Measurements from ENCODE around the gene IGSF21. TPM values are rescaled to one million over a fixed set of nuclear protein-coding genes. Genes with fewer than 3 reads are reported as not detected.

Gene IGSF21
- total RNA-seq, 5 donors from 2014 or later (not counting 1 experiment from before 2014, with no cell fraction given) = not detected

DNA sequence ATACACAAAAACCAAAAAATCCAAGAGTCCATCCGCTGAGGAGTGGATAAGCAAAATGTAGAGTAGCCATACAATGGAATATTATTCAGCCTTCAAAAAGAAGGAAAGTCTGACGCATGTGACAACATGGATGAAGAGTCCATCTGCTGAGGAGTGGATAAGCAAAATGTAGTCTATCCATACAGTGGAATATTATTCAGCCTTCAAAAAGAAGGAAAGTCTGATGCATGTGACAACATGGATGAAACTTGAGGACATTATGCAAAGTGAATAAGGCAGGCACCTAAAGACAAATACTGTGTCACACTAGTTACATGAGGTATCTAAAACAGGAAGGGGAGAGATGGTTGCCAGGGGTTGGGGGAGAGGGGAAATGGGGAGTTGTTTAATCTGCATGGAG is 14.0 kb upstream of the IGSF21 start:
- ATAC-seq (replicated peaks in 1 of 4) (no peak), DNase-seq (no peak)
- peaks cover 0 to 3% (median 0%) of the 10 kb centered on the region in 3 donors for H3K9me3 Mint-ChIP-seq
- WGBS (ENCODE audit: insufficient coverage) = no CpG with 5 or more reads among the region's 2 CpGs
- POLR2A ChIA-PET = no interaction called here
- H3K4me3 Mint-ChIP-seq = no peak overlapping the region
- H3K4me1 ChIP-seq (ENCODE audit: control insufficient read depth in 1 of 2, extremely low read depth in 1 of 2, insufficient read depth in 2 of 2, low read length in 2 of 2) = no peaks in the 10 kb centered on the region
- no peak overlapping the region for H3K27ac Mint-ChIP-seq
- H3K27me3 ChIP-seq (replicated peaks in 1 of 2; ENCODE audit: control insufficient read depth in 2 of 2, extremely low read depth in 1 of 2, insufficient read depth in 2 of 2, low read length in 1 of 2) = peaks cover 0 to 28% of the 10 kb centered on the region in 2 experiments
- no peaks in the 10 kb centered on the region for H3K36me3 ChIP-seq (ENCODE audit: control insufficient read depth in 2 of 2, extremely low read depth in 1 of 2, insufficient read depth in 1 of 2, low read length in 1 of 2)
- H3K27me3 Mint-ChIP-seq = peaks cover 32 to 49% of the 10 kb centered on the region in 2 donors
- H3K36me3 Mint-ChIP-seq = no peaks in the 10 kb centered on the region
- no peaks in the 10 kb centered on the region for H3K9me3 ChIP-seq
- no peaks in the 10 kb centered on the region for H3K4me1 Mint-ChIP-seq
- no peak overlapping the region for H3K27ac ChIP-seq (ENCODE audit: low read length)
- no peak overlapping the region for H3K4me3 ChIP-seq (ENCODE audit: control insufficient read depth in 1 of 2, extremely low read depth in 1 of 2, low read length in 1 of 2)
- CTCF ChIA-PET = no interaction called here

DNA sequence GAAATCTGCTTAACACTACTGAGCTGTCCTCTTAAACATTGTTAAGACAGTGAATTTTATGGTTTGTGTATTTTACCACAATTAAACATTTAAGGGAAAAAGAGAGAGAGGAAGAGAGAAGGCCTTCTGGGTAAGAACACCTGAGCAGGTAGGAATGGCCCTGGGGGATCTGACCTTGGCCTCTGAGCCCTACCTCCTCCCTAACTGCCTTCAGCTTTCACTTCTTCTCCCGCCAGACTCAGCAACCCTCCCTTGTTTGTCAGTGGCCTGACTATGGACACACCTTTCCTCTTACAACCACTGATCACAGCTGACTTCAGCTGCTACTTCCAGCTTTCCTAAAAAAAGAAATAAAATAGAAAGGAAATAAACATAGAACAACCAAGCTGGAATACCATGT is 13.5 kb upstream of the IGSF21 start:
- POLR2A ChIA-PET = no interaction called here
- no peaks in the 10 kb centered on the region for H3K4me1 ChIP-seq (ENCODE audit: control insufficient read depth in 1 of 2, extremely low read depth in 1 of 2, insufficient read depth in 2 of 2, low read length in 2 of 2)
- peaks cover 0 to 28% of the 10 kb centered on the region in 2 experiments for H3K27me3 ChIP-seq (replicated peaks in 1 of 2; ENCODE audit: control insufficient read depth in 2 of 2, extremely low read depth in 1 of 2, insufficient read depth in 2 of 2, low read length in 1 of 2)
- no peaks in the 10 kb centered on the region for H3K9me3 ChIP-seq
- DNase-seq (no peak), ATAC-seq (replicated peaks in 1 of 4) (no peak)
- H3K4me3 ChIP-seq (ENCODE audit: control insufficient read depth in 1 of 2, extremely low read depth in 1 of 2, low read length in 1 of 2) = no peak overlapping the region
- Mint-ChIP-seq H3K4me3 (no peak overlapping the region), H3K9me3 (peaks cover 0 to 3% (median 0%) of the 10 kb centered on the region in 3 donors), H3K4me1 (no peaks in the 10 kb centered on the region), H3K27ac (no peak overlapping the region), H3K36me3 (no peaks in the 10 kb centered on the region), H3K27me3 (peaks cover 35 to 47% of the 10 kb centered on the region in 2 donors)
- CTCF ChIA-PET = no interaction called here
- WGBS (ENCODE audit: insufficient coverage) = 100% methylated on average over 1 of the region's 1 CpG
- no peaks in the 10 kb centered on the region for H3K36me3 ChIP-seq (ENCODE audit: control insufficient read depth in 2 of 2, extremely low read depth in 1 of 2, insufficient read depth in 1 of 2, low read length in 1 of 2)
- H3K27ac ChIP-seq (ENCODE audit: low read length) = no peak overlapping the region

DNA sequence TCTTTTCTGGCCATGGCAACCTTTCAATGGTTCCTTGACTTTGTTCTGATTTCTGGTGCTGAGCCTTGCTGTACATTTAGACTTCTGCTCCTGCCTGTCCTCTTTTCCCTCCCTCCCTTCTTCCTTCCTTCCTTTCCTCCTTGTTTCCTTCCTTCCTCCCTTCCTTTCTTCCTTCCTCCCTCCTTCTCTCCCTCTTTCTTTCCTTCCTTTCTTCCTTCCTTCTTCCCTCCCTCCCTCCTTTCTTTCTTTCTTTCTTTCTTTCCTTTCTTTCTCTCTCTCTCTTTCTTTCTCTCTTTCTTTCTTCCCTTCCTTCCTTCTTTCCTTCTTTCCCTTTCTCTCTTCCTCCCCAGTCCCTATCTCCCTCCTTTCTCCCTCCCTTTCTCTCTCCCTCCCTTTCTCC is 10.4 kb upstream of the IGSF21 start:
- Histone ChIP-seq H3K27ac (ENCODE audit: low read length) (no peak overlapping the region), H3K4me1 (ENCODE audit: control insufficient read depth in 1 of 2, extremely low read depth in 1 of 2, insufficient read depth in 2 of 2, low read length in 2 of 2) (no peaks in the 10 kb centered on the region), H3K4me3 (ENCODE audit: control insufficient read depth in 1 of 2, extremely low read depth in 1 of 2, low read length in 1 of 2) (no peak overlapping the region), H3K27me3 (replicated peaks in 1 of 2; ENCODE audit: control insufficient read depth in 2 of 2, extremely low read depth in 1 of 2, insufficient read depth in 2 of 2, low read length in 1 of 2) (peaks cover 0 to 16% of the 10 kb centered on the region in 2 experiments), H3K36me3 (ENCODE audit: control insufficient read depth in 2 of 2, extremely low read depth in 1 of 2, insufficient read depth in 1 of 2, low read length in 1 of 2) (no peaks in the 10 kb centered on the region), H3K9me3 (no peaks in the 10 kb centered on the region)
- no peaks in the 10 kb centered on the region for H3K36me3 Mint-ChIP-seq
- ChIA-PET CTCF (no interaction called here), POLR2A (no interaction called here)
- H3K9me3 Mint-ChIP-seq = peaks cover 0 to 3% (median 0%) of the 10 kb centered on the region in 3 donors
- H3K4me3 Mint-ChIP-seq = no peak overlapping the region
- ATAC-seq (replicated peaks in 1 of 4) = no peak
- no peak for DNase-seq
- H3K4me1 Mint-ChIP-seq = no peaks in the 10 kb centered on the region
- peaks cover 37 to 51% of the 10 kb centered on the region in 2 donors for H3K27me3 Mint-ChIP-seq
- no peak overlapping the region for H3K27ac Mint-ChIP-seq

DNA sequence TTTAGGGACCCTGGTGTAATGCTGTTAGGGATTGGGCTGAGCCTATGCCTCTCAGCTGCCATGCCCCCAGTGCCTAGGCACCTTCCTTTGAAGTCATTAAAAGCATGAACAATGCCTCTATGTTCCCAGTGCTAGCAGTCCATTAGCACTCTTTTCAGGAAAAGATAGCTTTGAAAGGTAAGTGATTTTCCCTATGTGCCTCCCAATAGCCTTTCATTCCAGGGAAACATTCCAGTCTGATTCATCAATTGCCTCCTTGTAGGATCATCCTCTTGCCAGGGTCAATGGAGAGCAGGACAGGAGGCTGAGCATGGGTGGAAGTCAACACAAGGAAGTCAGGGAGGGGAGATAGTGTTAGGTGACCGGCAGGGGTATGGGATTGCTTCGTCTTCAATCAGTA is 8.6 kb upstream of the IGSF21 start:
- Histone ChIP-seq H3K36me3 (ENCODE audit: control insufficient read depth in 2 of 2, extremely low read depth in 1 of 2, insufficient read depth in 1 of 2, low read length in 1 of 2) (no peaks in the 10 kb centered on the region), H3K27me3 (replicated peaks in 1 of 2; ENCODE audit: control insufficient read depth in 2 of 2, extremely low read depth in 1 of 2, insufficient read depth in 2 of 2, low read length in 1 of 2) (peaks cover 0 to 23% of the 10 kb centered on the region in 2 experiments), H3K9me3 (no peaks in the 10 kb centered on the region), H3K4me3 (ENCODE audit: control insufficient read depth in 1 of 2, extremely low read depth in 1 of 2, low read length in 1 of 2) (no peak overlapping the region), H3K4me1 (ENCODE audit: control insufficient read depth in 1 of 2, extremely low read depth in 1 of 2, insufficient read depth in 2 of 2, low read length in 2 of 2) (no peaks in the 10 kb centered on the region), H3K27ac (ENCODE audit: low read length) (no peak overlapping the region)
- Mint-ChIP-seq H3K4me1 (no peaks in the 10 kb centered on the region), H3K4me3 (no peak overlapping the region), H3K27ac (no peak overlapping the region), H3K9me3 (no peaks in the 10 kb centered on the region), H3K36me3 (no peaks in the 10 kb centered on the region), H3K27me3 (peaks cover 32 to 47% of the 10 kb centered on the region in 2 donors)
- no peak for ATAC-seq (replicated peaks in 1 of 4)
- POLR2A ChIA-PET = no interaction called here
- no peak for DNase-seq
- 50% methylated on average over 2 of the region's 2 CpGs for WGBS (ENCODE audit: insufficient coverage)
- CTCF ChIA-PET = no interaction called here

DNA sequence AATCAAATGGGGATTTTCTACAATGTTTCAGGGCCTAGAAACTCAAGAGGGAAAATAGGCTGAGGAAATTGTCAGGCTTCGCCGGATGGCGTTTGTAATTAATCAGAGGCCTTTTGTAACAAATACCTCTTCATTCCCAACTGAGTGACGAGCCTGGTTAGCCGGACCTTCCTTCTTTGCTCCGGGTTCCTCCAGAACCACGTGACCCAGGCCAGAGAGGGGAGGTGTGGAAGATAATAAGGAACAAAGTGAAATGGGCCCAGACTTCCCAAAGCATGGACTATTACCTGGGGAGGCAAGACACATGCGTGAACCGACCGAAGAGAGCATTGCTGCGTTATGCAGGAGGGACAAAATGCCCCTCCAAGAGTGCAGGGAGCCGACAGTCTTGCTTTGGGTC is 7.5 kb upstream of the IGSF21 start:
- Mint-ChIP-seq H3K27ac (no peak overlapping the region), H3K4me1 (no peaks in the 10 kb centered on the region), H3K36me3 (no peaks in the 10 kb centered on the region), H3K27me3 (peaks cover 34 to 48% of the 10 kb centered on the region in 2 donors), H3K9me3 (no peaks in the 10 kb centered on the region), H3K4me3 (no peak overlapping the region)
- ChIA-PET CTCF (interaction anchor here in 1 of 2 donors (0.9 kb wide), 1 partner anchor 177 kb away, joined by 3 read pairs; no protein-coding TSS in a partner anchor), POLR2A (no interaction called here)
- peaks cover 0 to 28% of the 10 kb centered on the region in 2 experiments for H3K27me3 ChIP-seq (replicated peaks in 1 of 2; ENCODE audit: control insufficient read depth in 2 of 2, extremely low read depth in 1 of 2, insufficient read depth in 2 of 2, low read length in 1 of 2)
- 54% methylated on average over 4 of the region's 12 CpGs for WGBS (ENCODE audit: insufficient coverage)
- DNase-seq (no peak), ATAC-seq (replicated peaks in 1 of 4) (no peak)
- H3K4me1 ChIP-seq (ENCODE audit: control insufficient read depth in 1 of 2, extremely low read depth in 1 of 2, insufficient read depth in 2 of 2, low read length in 2 of 2) = no peaks in the 10 kb centered on the region
- no peaks in the 10 kb centered on the region for H3K36me3 ChIP-seq (ENCODE audit: control insufficient read depth in 2 of 2, extremely low read depth in 1 of 2, insufficient read depth in 1 of 2, low read length in 1 of 2)
- no peak overlapping the region for H3K4me3 ChIP-seq (ENCODE audit: control insufficient read depth in 1 of 2, extremely low read depth in 1 of 2, low read length in 1 of 2)
- no peak overlapping the region for H3K27ac ChIP-seq (ENCODE audit: low read length)
- H3K9me3 ChIP-seq = no peaks in the 10 kb centered on the region

DNA sequence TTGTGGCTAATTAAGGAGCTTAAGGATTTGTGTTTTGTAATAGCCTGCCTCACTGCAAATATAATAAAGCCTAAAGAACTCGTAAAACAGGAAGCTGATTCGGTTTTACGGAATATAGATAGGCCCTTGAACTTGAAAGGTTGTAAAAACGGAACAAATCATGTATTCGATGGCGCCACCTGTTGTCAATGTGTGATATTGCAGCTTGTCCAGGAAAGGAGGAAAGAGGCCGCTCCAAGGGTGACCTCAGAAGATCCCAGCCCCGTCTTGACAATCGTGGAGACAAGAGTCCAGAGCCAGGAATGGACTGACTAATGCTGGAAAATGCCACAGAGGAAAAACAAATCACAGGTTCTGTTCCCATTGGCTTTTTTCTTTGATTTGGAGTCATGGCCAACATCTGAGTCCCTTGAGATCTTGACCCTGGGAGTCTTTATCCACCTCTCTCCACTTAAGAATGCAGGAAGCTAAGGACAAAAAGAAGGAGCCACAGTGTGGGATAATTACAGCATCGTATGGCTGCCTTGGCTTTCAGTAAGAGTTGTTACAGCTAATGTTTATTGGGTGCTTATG is 7.0 kb upstream of the IGSF21 start:
- DNase-seq = peak in 25 of 35 experiments; percentile 6 to 58 (median 24)
- Histone ChIP-seq H3K9me3 (no peaks in the 10 kb centered on the region), H3K27ac (ENCODE audit: low read length) (no peak overlapping the region), H3K27me3 (replicated peaks in 1 of 2; ENCODE audit: control insufficient read depth in 2 of 2, extremely low read depth in 1 of 2, insufficient read depth in 2 of 2, low read length in 1 of 2) (peaks cover 0 to 28% of the 10 kb centered on the region in 2 experiments), H3K4me1 (ENCODE audit: control insufficient read depth in 1 of 2, extremely low read depth in 1 of 2, insufficient read depth in 2 of 2, low read length in 2 of 2) (no peaks in the 10 kb centered on the region), H3K36me3 (ENCODE audit: control insufficient read depth in 2 of 2, extremely low read depth in 1 of 2, insufficient read depth in 1 of 2, low read length in 1 of 2) (no peaks in the 10 kb centered on the region), H3K4me3 (ENCODE audit: control insufficient read depth in 1 of 2, extremely low read depth in 1 of 2, low read length in 1 of 2) (no peak overlapping the region)
- Mint-ChIP-seq H3K27ac (no peak overlapping the region), H3K4me3 (no peak overlapping the region), H3K27me3 (peaks cover 36 to 48% of the 10 kb centered on the region in 2 donors), H3K4me1 (no peaks in the 10 kb centered on the region), H3K36me3 (no peaks in the 10 kb centered on the region), H3K9me3 (no peaks in the 10 kb centered on the region)
- ChIA-PET POLR2A (no interaction called here), CTCF (interaction anchor here (0.5 to 0.9 kb wide), 3 partner anchors 115 to 333 kb away, joined by 3 read pairs; no protein-coding TSS in a partner anchor)
- ATAC-seq (replicated peaks in 1 of 4) = no peak
- 3% methylated on average over 7 of the region's 10 CpGs for WGBS (ENCODE audit: insufficient coverage)

DNA sequence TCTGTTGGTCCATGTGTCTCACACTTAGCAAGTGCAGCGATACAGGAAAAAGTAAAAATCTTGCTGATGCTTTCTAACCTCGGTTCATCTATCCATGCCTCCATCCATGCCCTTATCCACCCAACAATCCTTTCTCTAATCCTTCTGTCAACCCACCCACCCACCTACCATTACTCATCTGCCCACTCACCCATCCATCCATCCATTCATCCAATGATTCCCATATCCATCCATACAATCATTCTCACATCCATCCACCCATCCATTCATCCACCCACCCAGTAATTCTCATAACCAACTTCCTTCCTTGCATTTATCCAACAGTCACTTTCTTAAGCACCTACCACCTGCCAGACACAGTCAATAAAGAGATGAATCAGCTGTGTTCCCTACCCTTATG is 6.1 kb upstream of the IGSF21 start:
- no peaks in the 10 kb centered on the region for H3K4me1 ChIP-seq (ENCODE audit: control insufficient read depth in 1 of 2, extremely low read depth in 1 of 2, insufficient read depth in 2 of 2, low read length in 2 of 2)
- Mint-ChIP-seq H3K27me3 (peaks cover 43 to 53% of the 10 kb centered on the region in 2 donors), H3K4me1 (no peaks in the 10 kb centered on the region), H3K4me3 (no peak overlapping the region), H3K27ac (no peak overlapping the region), H3K36me3 (no peaks in the 10 kb centered on the region), H3K9me3 (no peaks in the 10 kb centered on the region)
- H3K27ac ChIP-seq (ENCODE audit: low read length) = no peak overlapping the region
- no peak overlapping the region for H3K4me3 ChIP-seq (ENCODE audit: control insufficient read depth in 1 of 2, extremely low read depth in 1 of 2, low read length in 1 of 2)
- 90% methylated on average over 2 of the region's 2 CpGs for WGBS (ENCODE audit: insufficient coverage)
- H3K27me3 ChIP-seq (replicated peaks in 1 of 2; ENCODE audit: control insufficient read depth in 2 of 2, extremely low read depth in 1 of 2, insufficient read depth in 2 of 2, low read length in 1 of 2) = peaks cover 7 to 34% of the 10 kb centered on the region in 2 experiments
- H3K9me3 ChIP-seq = no peaks in the 10 kb centered on the region
- ATAC-seq (replicated peaks in 1 of 4) (no peak), DNase-seq (no peak)
- ChIA-PET POLR2A (no interaction called here), CTCF (no interaction called here)
- H3K36me3 ChIP-seq (ENCODE audit: control insufficient read depth in 2 of 2, extremely low read depth in 1 of 2, insufficient read depth in 1 of 2, low read length in 1 of 2) = no peaks in the 10 kb centered on the region

All from T-cell (primary cell).